ENCODE results near the gene RPTOR.

The RPTOR gene

DNA sequence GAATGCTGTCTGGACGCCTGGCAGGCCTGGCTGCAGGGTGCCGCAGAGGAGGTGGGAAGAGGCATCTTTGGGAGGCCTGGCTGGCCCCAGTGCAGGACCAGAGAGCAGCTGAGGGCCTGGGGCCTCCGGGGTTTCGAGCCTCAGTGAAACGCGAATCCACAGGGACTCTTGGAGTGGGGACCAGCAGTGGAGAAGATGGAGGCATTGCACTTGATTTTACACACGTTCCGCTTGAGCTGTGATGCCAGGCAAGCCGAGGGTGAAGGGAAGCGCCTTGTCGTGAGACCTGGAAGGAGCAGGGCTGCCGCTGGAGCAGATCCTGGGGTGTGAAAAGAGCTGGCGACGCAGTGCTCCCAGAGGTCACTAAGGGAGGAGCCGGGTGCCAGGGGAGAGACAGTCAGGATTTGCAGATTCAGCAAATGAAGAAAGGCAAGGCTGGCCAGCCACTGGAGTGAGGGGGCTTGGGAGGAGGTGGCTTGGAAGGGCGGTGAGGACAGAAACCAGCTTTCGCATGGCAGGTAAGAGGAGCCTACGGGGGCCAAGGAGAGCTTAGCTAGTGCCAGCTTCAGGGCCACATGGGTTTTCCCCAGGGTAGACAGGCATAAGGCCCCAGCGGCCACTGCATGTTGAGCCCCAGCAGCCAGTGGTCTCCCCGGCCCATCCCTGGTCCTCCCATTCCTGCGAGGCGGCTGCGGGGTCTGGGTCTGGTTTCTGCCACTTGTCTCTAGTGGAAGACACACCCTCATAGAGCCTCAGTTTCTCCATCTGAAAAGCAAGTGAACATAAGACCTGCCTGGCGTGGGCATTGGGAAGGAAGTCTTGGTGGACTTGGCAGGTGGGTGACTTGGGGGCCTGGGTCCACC lies 271.8 kb downstream of the RPTOR start:
- no peak for DNase-seq (ENCODE audit: low read depth)
- no peak overlapping the region for H3K4me3 ChIP-seq (ENCODE audit: control insufficient read depth, low read depth, low read length)
- TF ChIP-seq, protein P1, sequence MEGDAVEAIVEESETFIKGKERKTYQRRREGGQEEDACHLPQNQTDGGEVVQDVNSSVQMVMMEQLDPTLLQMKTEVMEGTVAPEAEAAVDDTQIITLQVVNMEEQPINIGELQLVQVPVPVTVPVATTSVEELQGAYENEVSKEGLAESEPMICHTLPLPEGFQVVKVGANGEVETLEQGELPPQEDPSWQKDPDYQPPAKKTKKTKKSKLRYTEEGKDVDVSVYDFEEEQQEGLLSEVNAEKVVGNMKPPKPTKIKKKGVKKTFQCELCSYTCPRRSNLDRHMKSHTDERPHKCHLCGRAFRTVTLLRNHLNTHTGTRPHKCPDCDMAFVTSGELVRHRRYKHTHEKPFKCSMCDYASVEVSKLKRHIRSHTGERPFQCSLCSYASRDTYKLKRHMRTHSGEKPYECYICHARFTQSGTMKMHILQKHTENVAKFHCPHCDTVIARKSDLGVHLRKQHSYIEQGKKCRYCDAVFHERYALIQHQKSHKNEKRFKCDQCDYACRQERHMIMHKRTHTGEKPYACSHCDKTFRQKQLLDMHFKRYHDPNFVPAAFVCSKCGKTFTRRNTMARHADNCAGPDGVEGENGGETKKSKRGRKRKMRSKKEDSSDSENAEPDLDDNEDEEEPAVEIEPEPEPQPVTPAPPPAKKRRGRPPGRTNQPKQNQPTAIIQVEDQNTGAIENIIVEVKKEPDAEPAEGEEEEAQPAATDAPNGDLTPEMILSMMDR (IDR thresholded peaks at IDR 0.05; ENCODE audit: control insufficient read depth, insufficient read depth, low read depth, low read length, missing control alignments): no peak

DNA sequence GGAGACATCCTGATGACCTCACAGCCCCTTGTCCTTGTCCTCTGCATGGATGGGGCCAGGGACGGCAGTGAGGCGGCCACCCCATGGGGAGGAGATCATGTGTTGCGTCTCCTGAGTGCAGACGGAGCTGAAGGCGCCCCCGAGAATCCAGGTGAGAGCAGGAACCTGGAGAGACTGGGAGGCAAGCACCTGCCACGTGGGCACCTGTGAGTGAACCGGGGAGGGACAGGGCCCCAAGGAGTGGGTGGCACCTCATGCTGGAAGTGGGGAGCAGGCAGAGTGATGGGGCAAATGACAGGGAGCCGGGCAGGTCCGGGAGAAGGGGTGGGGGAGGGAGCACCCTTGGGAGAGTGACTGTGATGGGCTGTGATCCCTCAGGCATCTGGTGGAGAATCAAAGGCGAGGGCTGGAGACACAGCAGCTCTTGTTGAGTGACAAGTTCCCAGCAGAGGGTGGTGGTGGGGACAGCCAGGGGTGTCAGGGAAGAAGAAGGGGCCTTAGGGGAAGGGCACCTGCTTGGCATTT lies 272.7 kb downstream of the RPTOR start:
- no peak for DNase-seq (ENCODE audit: low read depth)
- no peak overlapping the region for H3K4me3 ChIP-seq (ENCODE audit: control insufficient read depth, low read depth, low read length)
- TF ChIP-seq, protein P1 (IDR thresholded peaks at IDR 0.05; ENCODE audit: control insufficient read depth, insufficient read depth, low read depth, low read length, missing control alignments): no peak

DNA sequence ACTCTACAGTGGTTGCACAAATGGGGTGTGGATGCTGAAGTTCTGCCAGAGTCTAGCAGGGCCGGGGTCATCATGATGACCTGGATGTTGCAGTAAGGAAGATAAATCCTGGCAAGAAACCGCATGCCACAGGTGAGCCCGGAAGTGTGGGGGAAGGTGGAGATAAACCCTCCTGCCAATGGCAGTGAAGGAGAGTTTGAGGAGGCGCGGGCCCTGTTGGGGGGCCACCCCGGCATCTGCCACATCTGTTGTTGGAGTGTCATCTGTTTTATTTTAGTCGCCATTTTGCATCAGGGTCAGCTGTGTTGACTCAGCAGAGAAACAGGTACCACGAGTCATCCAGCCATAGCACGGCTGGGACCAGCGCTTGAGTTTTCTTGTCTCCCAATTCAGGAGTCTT lies 273.2 kb downstream of the RPTOR start:
- TF ChIP-seq, protein P1 (IDR thresholded peaks at IDR 0.05; ENCODE audit: control insufficient read depth, insufficient read depth, low read depth, low read length, missing control alignments): no peak
- no peak for DNase-seq (ENCODE audit: low read depth)
- no peak overlapping the region for H3K4me3 ChIP-seq (ENCODE audit: control insufficient read depth, low read depth, low read length)

DNA sequence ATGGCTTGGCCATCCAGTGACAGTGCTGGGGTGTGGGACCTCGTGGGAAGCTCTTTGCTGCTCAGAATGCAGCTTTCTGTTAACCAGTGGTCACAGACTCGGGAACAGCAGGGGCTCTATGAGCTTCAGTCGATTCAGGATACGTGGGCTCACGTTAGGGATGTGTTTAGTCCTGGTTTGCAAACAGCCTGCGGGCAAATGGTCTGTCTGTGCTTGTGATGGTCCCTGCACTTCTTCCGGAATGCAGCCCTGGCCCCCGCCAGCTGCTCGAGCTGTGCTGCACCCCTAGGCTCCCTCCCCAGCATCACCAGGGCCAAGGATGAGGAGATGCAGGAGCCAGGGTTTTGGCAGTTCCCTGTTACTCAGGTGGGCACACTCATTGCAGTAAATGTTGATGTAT lies 274.2 kb downstream of the RPTOR start:
- H3K4me3 ChIP-seq (ENCODE audit: control insufficient read depth, low read depth, low read length): no peak overlapping the region
- TF ChIP-seq, protein P1 (IDR thresholded peaks at IDR 0.05; ENCODE audit: control insufficient read depth, insufficient read depth, low read depth, low read length, missing control alignments): no peak
- no peak for DNase-seq (ENCODE audit: low read depth)

DNA sequence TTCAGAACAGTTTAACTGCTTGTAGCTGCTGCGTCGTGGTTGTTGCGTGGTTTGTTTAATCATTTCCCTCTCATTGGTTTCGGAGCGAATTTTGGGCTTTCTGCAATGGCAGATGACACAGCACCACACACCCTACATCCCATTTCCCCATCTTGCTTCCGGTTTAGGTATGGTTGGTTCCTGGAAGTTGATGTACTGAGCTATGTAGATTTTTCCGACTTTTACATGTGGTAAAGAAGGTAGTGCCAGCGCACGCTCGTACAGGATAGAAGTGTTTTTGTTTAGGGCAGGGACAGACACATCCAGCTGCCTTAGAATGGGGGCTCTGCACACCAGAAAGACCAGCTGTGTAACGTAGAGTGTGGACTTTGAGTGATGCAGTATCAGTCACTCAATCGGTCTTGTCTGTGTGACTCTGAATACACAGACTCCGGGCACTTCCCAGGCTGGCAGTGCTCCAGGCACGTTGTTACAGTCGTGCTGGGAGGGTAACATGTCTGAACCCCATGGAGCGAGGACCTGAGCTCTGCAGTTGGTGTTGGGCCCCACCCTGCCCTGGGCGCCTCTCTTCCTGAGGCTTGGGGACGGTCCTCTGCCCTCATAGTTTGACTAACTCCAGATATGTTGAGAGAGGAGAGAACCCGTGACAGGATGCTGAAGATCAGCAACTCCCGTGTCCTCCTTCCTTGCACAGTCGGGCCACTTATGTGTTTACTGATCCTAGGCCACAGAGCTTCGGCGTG lies 275.0 kb downstream of the RPTOR start:
- H3K4me3 ChIP-seq (ENCODE audit: control insufficient read depth, low read depth, low read length): no peak overlapping the region
- DNase-seq (ENCODE audit: low read depth): no peak
- TF ChIP-seq, protein P1 (IDR thresholded peaks at IDR 0.05; ENCODE audit: control insufficient read depth, insufficient read depth, low read depth, low read length, missing control alignments): no peak

DNA sequence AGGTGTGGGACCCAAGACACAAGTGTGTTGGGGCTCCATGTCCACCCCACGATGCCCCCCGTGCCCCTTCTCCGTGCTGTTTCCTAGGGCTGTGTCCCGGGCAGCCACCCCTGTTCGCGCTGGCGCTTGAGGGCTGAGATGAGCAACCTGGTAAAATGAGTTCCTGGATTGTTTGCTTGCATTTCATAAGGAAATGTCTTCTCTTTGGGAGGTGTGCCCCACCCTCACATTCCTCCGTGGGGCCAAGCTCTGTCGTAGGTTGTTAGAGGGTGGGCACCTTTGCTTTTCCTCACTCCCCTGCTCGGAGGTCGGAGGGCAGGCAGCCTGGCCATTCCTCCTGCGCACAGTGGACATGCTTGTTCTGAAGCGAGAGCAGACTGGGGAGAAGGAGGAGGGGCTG lies 275.7 kb downstream of the RPTOR start:
- H3K4me3 ChIP-seq (ENCODE audit: control insufficient read depth, low read depth, low read length): no peak overlapping the region
- TF ChIP-seq, protein P1 (IDR thresholded peaks at IDR 0.05; ENCODE audit: control insufficient read depth, insufficient read depth, low read depth, low read length, missing control alignments): no peak
- no peak for DNase-seq (ENCODE audit: low read depth)
